ENCODE data around the gene CACNA1I.

CACNA1I gene

GRCh38 chr22:39684702-39685281 is 114.2 kb downstream of the CACNA1I start:
- TF ChIP-seq CTCF (conservative IDR thresholded peaks at IDR 0.05) (no peak), ZFX (IDR thresholded peaks at IDR 0.05) (no peak)
- H3K27ac ChIP-seq, result no peak overlapping the region

GRCh38 chr22:39685336-39686177 is 115.0 kb downstream of the CACNA1I start:
- no peak for TF ChIP-seq CTCF (conservative IDR thresholded peaks at IDR 0.05)
- TF ChIP-seq ZFX (IDR thresholded peaks at IDR 0.05), result no peak
- no peak overlapping the region for H3K27ac ChIP-seq

GRCh38 chr22:39686178-39686620 is 115.6 kb downstream of the CACNA1I start:
- H3K27ac ChIP-seq, result no peak overlapping the region
- TF ChIP-seq ZFX (IDR thresholded peaks at IDR 0.05) (no peak), CTCF (conservative IDR thresholded peaks at IDR 0.05) (no peak)

GRCh38 chr22:39686776-39687525 is 116.4 kb downstream of the CACNA1I start:
- no peak overlapping the region for H3K27ac ChIP-seq
- no peak for TF ChIP-seq CTCF (conservative IDR thresholded peaks at IDR 0.05)
- no peak for TF ChIP-seq ZFX (IDR thresholded peaks at IDR 0.05)

GRCh38 chr22:39688186-39688785 is 117.7 kb downstream of the CACNA1I start:
- no peak overlapping the region for H3K27ac ChIP-seq
- TF ChIP-seq CTCF (conservative IDR thresholded peaks at IDR 0.05) (no peak), ZFX (IDR thresholded peaks at IDR 0.05) (no peak)

GRCh38 chr22:39689421-39689820 is 118.9 kb downstream of the CACNA1I start:
- H3K27ac ChIP-seq, result no peak overlapping the region
- TF ChIP-seq ZFX (IDR thresholded peaks at IDR 0.05) (no peak), CTCF (conservative IDR thresholded peaks at IDR 0.05) (no peak)
